Right atrium auricular region (tissue), 2 donors: ENCODE results near the gene VASP. TPM values are rescaled to one million over a fixed set of nuclear protein-coding genes. Genes with fewer than 3 reads are reported as not detected.

ENCODE experiments used
- DNase-seq: peaks from one replicate; pipeline ENCODE4 v3.0.0-alpha.2; 2019; ENCODE audit warnings: low spot score
- H3K27ac ChIP-seq, 2 donors: fragments of 200-600 bp; sonication (generic); 1 replicate in 1 of 2; 2 replicates in 1 of 2; pipeline ENCODE4 v1.5.1; 2016 to 2019
- H3K27me3 ChIP-seq, 2 donors: fragments of 200-600 bp; sonication (generic); one replicate each; pipeline versions ENCODE4 v1.5.1 to v1.6.0; 2017 to 2019
- H3K36me3 ChIP-seq: fragments of 200-600 bp; sonication (generic); one replicate; pipeline ENCODE4 v1.5.1; 2016
- H3K4me1 ChIP-seq, 2 donors: fragments of 200-600 bp; sonication (generic); one replicate each; pipeline versions ENCODE4 v1.5.1 to v1.6.0; 2017 to 2019
- H3K4me3 ChIP-seq, 2 donors: fragments of 200-600 bp; sonication (generic); 1 replicate in 1 of 2; 2 replicates in 1 of 2; pipeline ENCODE4 v1.5.1; 2017 to 2019; ENCODE audit warnings: mild to moderate bottlenecking in 1 of 2, moderate library complexity in 1 of 2
- H3K9me3 ChIP-seq, 2 donors: fragments of 200-600 bp; sonication (generic); one replicate each; pipeline ENCODE4 v1.5.1; 2019
- CTCF ChIP-seq, 2 donors: fragments of 200-600 bp; sonication (generic); IDR thresholded peaks; one replicate each; pipeline ENCODE4 v1.5.1; 2019; ENCODE audit warnings: antibody characterized with exemption in 2 of 2
- total RNA-seq, 2 donors: library from RNA; depleted of rRNA; stranded (reverse); fragments of >200 nt; gene quantifications; one replicate each; pipeline ENCODE4 v1.1.0, GENCODE V29; 2016

The VASP gene
- total RNA-seq, 2 donors from 2014 or later, result 61.4 to 61.7 TPM

- DNase-seq, result no peak
- Histone ChIP-seq H3K27ac (no peak overlapping the region), H3K27me3 (no peaks in the 10 kb centered on the region), H3K4me1 (peaks cover 0 to 46% of the 10 kb centered on the region in 2 donors), H3K4me3 (no peak overlapping the region), H3K9me3 (no peaks in the 10 kb centered on the region), H3K36me3 (no peaks in the 10 kb centered on the region)
- no peak for TF ChIP-seq CTCF (IDR thresholded peaks at IDR 0.05)
Measured at GRCh38 chr19:45497791-45498190, 9.5 kb upstream of the VASP start.

GRCh38 chr19:45498411-45499195, 8.7 kb upstream of the VASP start, which contains the start of gene PPM1N:
Gene PPM1N (plus strand): TSS chr19:45498443. CDS start chr19:45498473, 30 bp downstream.
- TF ChIP-seq CTCF (IDR thresholded peaks at IDR 0.05), result peak in 1 of 2 donors; percentile 18
- H3K27ac ChIP-seq, result no peak within 1 kb of the TSS
- H3K27me3 ChIP-seq, result no peaks in the 10 kb centered on the region
- H3K36me3 ChIP-seq, result no peaks in the 10 kb centered on the region
- no peaks in the 10 kb centered on the region for H3K9me3 ChIP-seq
- DNase-seq, result no peak
- peak within 1 kb of the TSS; percentile 17 to 80 for H3K4me3 ChIP-seq
- peaks cover 0 to 38% of the 10 kb centered on the region in 2 donors for H3K4me1 ChIP-seq

- peak overlapping the region in 1 of 2 donors; percentile 26 for H3K4me3 ChIP-seq
- no peak for DNase-seq
- no peak overlapping the region for H3K27ac ChIP-seq
- peaks cover 0 to 35% of the 10 kb centered on the region in 2 donors for H3K4me1 ChIP-seq
- H3K27me3 ChIP-seq, result no peaks in the 10 kb centered on the region
- no peaks in the 10 kb centered on the region for H3K36me3 ChIP-seq
- H3K9me3 ChIP-seq, result no peaks in the 10 kb centered on the region
- TF ChIP-seq CTCF (IDR thresholded peaks at IDR 0.05), result no peak
Measured at GRCh38 chr19:45499196-45500180, 7.8 kb upstream of the VASP start.

GRCh38 chr19:45500918-45501729, 6.2 kb upstream of the VASP start:
- no peak overlapping the region for H3K4me3 ChIP-seq
- H3K27ac ChIP-seq, result no peak overlapping the region
- no peak for TF ChIP-seq CTCF (IDR thresholded peaks at IDR 0.05)
- H3K36me3 ChIP-seq, result no peaks in the 10 kb centered on the region
- DNase-seq, result no peak
- no peaks in the 10 kb centered on the region for H3K9me3 ChIP-seq
- no peaks in the 10 kb centered on the region for H3K27me3 ChIP-seq
- H3K4me1 ChIP-seq, result peaks cover 0 to 37% of the 10 kb centered on the region in 2 donors

GRCh38 chr19:45501730-45502014, 5.6 kb upstream of the VASP start:
- Histone ChIP-seq H3K4me1 (peaks cover 0 to 33% of the 10 kb centered on the region in 2 donors), H3K9me3 (no peaks in the 10 kb centered on the region), H3K27ac (no peak overlapping the region), H3K4me3 (no peak overlapping the region), H3K36me3 (no peaks in the 10 kb centered on the region), H3K27me3 (no peaks in the 10 kb centered on the region)
- TF ChIP-seq CTCF (IDR thresholded peaks at IDR 0.05), result no peak
- no peak for DNase-seq
